IPS-18a (cell line): ENCODE measurements around the gene DYTN.
A peak's percentile ranks its signal among the peaks of the same experiment; 100 is the strongest.

ENCODE experiments used
- H3K27ac ChIP-seq: one replicate; pipeline ENCODE4 v1.5.1; 2013; ENCODE audit warnings: low read length
- H3K27me3 ChIP-seq: one replicate; pipeline ENCODE4 v1.6.1; 2013; ENCODE audit warnings: mild to moderate bottlenecking, low read length; ENCODE audit not compliant: control insufficient read depth, insufficient read depth
- H3K36me3 ChIP-seq: one replicate; pipeline ENCODE4 v1.6.1; 2013; ENCODE audit warnings: low read depth, low read length; ENCODE audit not compliant: control insufficient read depth
- H3K4me1 ChIP-seq: one replicate; pipeline ENCODE4 v1.6.1; 2013; ENCODE audit warnings: low read depth, low read length; ENCODE audit not compliant: control insufficient read depth
- H3K4me3 ChIP-seq: one replicate; pipeline ENCODE4 v1.5.1; 2013; ENCODE audit warnings: low read length
- H3K9ac ChIP-seq: one replicate; pipeline ENCODE4 v1.6.1; 2013; ENCODE audit warnings: mild to moderate bottlenecking, low read length, moderate library complexity
- H3K9me3 ChIP-seq: one replicate; pipeline ENCODE4 v1.6.1; 2013; ENCODE audit warnings: low read depth, low read length; ENCODE audit not compliant: control insufficient read depth

DYTN gene

DNA sequence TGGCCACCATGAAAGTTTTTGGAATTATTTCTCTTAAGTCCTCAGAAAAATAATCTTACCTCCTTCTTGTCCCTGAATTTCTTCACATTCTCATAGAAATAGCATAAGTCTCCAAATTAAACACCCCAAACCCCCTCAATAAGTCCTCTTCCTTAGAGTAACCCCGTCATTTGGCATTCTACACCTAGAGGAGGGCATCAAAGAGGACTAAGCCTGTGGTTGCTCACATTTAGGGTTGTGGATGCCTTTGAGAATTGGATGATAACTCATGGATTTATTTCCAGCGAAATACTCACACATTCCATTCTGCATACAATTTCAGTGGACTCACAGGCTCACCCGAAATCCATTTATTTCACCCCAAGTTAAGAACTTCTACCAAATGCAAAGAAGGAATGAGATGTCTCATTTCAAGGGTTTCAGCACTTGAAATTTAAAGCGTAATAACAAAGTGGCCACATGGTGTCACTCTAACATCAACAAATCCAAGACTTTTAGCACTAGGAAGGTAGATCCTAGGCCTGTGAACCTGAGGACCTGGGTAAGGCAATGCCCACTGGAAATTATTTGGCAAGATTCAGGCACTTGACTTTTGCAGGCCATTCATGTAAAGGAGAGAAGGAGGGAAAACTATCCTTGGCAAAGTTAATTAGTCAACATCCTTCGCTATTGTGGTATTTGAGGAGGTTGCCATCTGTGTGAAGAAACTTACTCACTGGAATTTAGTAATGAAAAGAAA lies 24.6 kb downstream of the DYTN start:
- H3K4me1 ChIP-seq, result no peaks in the 10 kb centered on the region
- H3K36me3 ChIP-seq, result no peaks in the 10 kb centered on the region
- H3K9ac ChIP-seq, result no peak overlapping the region
- no peaks in the 10 kb centered on the region for H3K9me3 ChIP-seq
- H3K27ac ChIP-seq, result no peak overlapping the region
- no peak overlapping the region for H3K4me3 ChIP-seq
- no peaks in the 10 kb centered on the region for H3K27me3 ChIP-seq

DNA sequence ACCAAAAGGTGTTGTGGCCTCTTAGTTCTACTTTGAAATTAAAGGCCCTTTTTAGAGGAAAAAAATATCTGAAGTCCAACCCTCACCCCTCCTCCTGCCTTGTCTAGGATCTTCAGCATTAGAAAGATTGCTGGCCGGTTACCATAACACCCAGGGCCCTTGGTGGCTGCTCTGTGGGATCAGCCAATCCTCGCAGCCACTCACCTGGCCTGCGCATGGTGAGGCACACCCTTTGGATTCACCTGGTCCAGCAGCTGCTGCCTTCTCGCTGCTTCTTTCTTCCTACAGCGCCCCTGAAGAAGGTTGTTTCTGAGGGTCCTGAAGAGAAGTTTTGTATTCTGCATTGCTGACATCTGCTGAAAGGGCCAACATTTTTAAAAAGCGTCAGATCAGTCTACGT lies 25.2 kb downstream of the DYTN start:
- H3K4me1 ChIP-seq, result no peaks in the 10 kb centered on the region
- H3K27me3 ChIP-seq, result no peaks in the 10 kb centered on the region
- no peak overlapping the region for H3K27ac ChIP-seq
- H3K4me3 ChIP-seq, result no peak overlapping the region
- no peaks in the 10 kb centered on the region for H3K9me3 ChIP-seq
- no peaks in the 10 kb centered on the region for H3K36me3 ChIP-seq
- no peak overlapping the region for H3K9ac ChIP-seq

DNA sequence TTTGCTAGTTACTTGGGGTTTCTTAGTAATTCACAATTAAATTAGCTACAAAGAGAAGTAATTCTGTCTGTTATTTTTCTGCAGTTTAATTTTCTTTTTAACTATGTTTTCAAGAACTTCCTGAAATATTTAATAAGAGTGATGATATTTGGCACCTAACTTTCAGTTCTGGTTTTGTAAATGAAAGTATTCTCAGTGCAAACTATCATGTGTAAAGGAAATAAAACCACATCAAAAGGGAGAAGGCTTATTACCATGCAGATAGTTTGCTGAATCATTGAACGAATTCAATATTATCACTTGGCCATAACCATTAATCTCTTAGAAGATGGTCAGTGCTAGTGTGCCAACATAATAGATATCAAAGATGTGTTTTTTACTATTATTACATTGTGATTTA lies 29.2 kb downstream of the DYTN start:
- H3K9me3 ChIP-seq, result no peaks in the 10 kb centered on the region
- no peaks in the 10 kb centered on the region for H3K27me3 ChIP-seq
- no peak overlapping the region for H3K9ac ChIP-seq
- no peak overlapping the region for H3K27ac ChIP-seq
- H3K4me1 ChIP-seq, result no peaks in the 10 kb centered on the region
- no peak overlapping the region for H3K4me3 ChIP-seq
- no peaks in the 10 kb centered on the region for H3K36me3 ChIP-seq

DNA sequence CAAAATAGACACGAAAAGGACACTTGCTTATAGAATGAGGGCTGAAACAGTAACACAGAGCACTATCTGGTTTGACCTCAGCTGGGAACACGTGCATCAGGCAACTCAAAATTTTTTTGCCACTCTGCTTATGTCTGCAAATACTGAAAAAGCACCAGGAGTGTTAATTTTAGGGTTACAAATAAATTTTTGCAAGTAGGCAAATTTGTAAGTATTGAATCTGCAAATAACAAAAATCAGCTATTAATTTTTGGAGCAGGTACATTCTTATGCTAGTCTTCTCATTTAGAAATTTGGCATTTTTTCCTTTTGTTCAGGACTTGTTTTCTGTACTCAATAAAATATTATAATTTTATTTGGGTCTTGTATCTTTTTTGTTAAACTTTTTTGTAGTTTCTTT lies 29.7 kb downstream of the DYTN start:
- H3K4me1 ChIP-seq, result no peaks in the 10 kb centered on the region
- H3K27ac ChIP-seq, result no peak overlapping the region
- no peaks in the 10 kb centered on the region for H3K27me3 ChIP-seq
- H3K9ac ChIP-seq, result no peak overlapping the region
- no peak overlapping the region for H3K4me3 ChIP-seq
- no peaks in the 10 kb centered on the region for H3K9me3 ChIP-seq
- no peaks in the 10 kb centered on the region for H3K36me3 ChIP-seq

DNA sequence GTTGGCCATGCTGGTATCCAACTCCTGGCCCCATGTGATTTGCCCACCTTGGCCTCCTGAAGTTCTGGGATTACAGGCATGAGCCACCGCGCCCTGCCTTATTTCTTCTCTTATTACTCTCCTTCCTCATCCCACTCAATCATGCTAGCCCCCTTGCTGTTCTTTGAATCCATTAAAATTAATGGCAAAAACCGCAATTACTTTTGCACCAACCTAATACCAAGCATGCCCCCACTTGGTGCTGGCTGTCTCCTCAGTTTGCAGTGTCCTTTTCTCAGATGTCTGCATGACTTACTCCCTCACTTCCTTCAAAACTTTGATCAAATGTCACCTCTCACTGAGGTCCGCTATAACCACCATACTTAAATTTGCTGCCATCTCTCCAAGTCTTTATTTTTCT lies 34.6 kb downstream of the DYTN start:
- no peaks in the 10 kb centered on the region for H3K36me3 ChIP-seq
- H3K4me1 ChIP-seq, result no peaks in the 10 kb centered on the region
- no peak overlapping the region for H3K27ac ChIP-seq
- H3K4me3 ChIP-seq, result no peak overlapping the region
- no peak overlapping the region for H3K9ac ChIP-seq
- H3K9me3 ChIP-seq, result no peaks in the 10 kb centered on the region
- H3K27me3 ChIP-seq, result no peaks in the 10 kb centered on the region

DNA sequence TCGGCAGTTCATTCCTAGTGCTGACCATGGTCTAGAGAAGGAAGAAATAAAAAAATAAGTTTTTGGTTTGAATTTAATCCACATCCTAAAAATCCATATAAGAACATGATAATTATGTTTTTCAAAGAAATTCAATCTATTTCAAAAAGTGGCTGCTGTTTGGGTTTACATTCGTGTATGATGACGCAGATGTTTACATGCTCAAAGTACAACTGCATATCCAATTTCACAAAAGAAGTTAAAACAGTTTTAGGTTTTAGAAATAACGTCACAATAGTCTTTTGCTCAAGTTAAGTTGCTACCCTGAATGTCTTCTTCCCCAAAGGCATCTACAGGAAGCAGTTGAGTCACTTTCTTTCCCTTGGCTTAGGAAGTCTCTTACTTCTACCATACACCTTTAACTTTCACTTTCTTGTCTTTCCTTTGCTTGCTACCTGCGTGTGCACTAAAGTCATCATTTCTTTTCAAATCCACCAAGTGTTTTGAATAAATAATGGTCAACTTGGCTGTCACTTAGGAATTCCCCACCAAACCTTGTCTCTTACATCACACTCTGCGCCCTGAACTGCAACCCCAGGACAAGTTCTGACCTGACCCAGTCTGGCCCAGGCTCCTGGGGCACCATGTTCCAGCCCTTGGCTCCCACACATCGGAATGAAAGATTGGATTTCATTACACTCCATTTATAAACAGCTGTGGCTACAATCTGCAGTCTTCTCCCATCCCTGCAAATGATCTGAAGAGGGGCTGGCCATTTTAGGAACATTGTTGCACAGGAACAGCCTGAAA lies 47.5 kb downstream of the DYTN start:
- H3K27ac ChIP-seq, result no peak overlapping the region

DNA sequence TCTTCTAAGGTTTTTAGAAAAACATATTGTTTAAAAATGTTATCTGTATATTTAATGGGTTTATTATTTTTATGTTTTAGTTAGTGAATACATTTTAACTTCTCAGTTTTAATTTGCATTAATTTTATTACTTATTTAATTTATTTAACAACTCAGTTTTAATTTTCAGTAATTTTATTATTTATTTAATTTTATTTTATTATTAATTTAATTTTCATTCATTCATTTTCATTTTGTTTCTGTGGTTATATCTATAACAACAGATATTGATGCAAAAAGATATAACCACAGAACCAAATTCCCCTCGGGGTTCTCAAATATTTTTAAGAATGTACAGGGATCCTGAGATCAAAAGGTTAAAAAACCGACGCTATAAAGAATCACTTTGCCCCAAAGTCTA lies 52.9 kb downstream of the DYTN start:
- H3K9ac ChIP-seq, result no peak overlapping the region
- no peaks in the 10 kb centered on the region for H3K27me3 ChIP-seq
- H3K4me1 ChIP-seq, result no peaks in the 10 kb centered on the region
- H3K9me3 ChIP-seq, result no peaks in the 10 kb centered on the region
- H3K27ac ChIP-seq, result no peak overlapping the region
- no peaks in the 10 kb centered on the region for H3K36me3 ChIP-seq
- no peak overlapping the region for H3K4me3 ChIP-seq

More for the DNA sequence above, 47.5 kb downstream of the DYTN start:
- no peak overlapping the region for H3K9ac ChIP-seq
- H3K36me3 ChIP-seq, result no peaks in the 10 kb centered on the region
- H3K9me3 ChIP-seq, result no peaks in the 10 kb centered on the region
- no peaks in the 10 kb centered on the region for H3K4me1 ChIP-seq
- no peak overlapping the region for H3K4me3 ChIP-seq
- no peaks in the 10 kb centered on the region for H3K27me3 ChIP-seq

DNA sequence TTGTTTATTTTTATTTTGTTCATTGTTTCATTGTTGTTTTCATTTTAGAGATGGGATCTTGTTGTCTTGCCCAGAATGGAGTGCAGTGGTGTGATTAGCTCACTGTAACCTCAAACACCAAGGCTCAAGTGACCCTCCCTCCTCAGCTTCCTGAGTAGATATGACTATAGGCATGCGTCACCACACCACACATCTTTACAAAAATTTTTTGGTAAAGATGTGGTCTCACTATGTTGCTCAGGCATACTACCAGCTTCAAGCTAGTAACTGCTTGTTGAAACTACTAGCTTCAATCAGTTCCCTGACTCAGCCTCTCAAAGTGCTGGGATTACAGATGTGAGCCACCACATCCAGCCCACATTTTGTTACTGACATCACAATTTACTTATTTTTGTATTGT lies 61.1 kb downstream of the DYTN start:
- Histone ChIP-seq H3K9me3 (no peaks in the 10 kb centered on the region), H3K27me3 (no peaks in the 10 kb centered on the region), H3K4me1 (no peaks in the 10 kb centered on the region), H3K27ac (no peak overlapping the region), H3K36me3 (no peaks in the 10 kb centered on the region), H3K9ac (no peak overlapping the region), H3K4me3 (no peak overlapping the region)

DNA sequence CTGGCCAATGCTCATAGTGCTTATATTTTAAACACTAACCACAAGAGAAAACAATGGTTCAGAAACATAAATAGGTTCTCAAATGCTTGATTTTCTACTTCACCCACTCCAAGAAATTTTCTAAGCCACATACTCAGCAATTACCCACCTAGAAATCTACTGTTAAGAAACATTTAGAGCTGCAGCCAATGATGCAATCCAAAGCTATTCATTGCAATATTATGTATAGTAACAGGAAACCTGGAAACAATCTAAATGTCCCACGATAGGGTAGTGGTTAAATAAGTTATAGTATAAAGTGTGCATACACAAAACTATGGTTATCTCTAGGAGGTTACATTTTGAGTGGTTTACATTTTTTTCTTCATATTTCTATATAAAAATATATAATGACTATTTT lies 70.2 kb downstream of the DYTN start:
- H3K4me3 ChIP-seq, result no peak overlapping the region
- H3K4me1 ChIP-seq, result no peaks in the 10 kb centered on the region
- no peaks in the 10 kb centered on the region for H3K36me3 ChIP-seq
- H3K9ac ChIP-seq, result no peak overlapping the region
- peaks cover 14% of the 10 kb centered on the region for H3K27me3 ChIP-seq
- no peak overlapping the region for H3K27ac ChIP-seq
- no peaks in the 10 kb centered on the region for H3K9me3 ChIP-seq

DNA sequence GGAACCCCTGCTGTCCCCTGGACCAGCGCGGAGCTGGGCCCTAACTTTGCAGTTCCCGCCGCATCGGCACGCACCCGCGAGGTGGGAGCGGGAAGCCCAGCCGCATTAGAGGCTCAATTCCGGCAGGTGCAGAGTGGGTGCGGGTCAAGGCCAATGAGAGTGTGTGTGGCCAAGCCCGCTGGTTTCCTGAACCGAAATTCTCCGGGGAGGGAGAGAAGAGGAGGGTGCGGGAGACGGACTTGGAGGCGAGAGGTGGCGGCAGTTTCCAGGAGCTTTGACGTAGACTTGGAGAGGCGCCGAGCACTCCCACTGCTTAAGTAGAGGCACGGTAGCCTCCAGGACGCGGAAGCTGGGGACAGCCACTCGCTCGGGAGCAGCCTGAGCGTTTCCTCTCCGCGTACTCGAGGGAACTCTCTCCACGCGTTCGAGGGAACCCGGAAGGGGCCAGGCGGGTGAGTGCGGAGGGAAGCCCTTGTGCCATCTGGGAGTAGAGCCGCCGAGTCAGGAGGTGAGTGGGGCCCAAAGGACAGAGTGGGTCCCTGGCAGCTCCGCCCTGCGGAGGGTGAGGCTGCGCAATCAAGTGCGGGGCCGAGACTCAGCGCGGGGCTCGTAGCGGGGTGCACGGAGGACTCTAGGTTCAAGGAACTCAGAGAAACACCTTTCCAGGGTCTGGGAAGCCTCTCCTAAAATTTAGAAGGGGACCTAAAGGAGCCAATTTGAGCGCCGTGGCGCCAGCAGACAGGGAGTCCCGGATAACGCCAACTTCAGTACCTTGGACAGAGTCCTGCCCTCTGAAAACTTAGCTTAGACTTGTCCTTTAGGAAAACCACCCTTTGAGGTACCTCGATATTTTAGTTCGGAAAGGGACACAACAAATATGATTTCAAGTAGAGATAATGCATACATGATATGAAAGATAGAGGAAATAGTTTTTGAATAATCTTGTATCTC lies 75.8 kb downstream of the DYTN start, which contains the start of gene FAM237A:
Gene FAM237A, plus strand, starts transcription at position 413 of the 951 bp plus-strand sequence. CDS start 1,750 bp downstream, outside the sequence.
- Histone ChIP-seq H3K9me3 (no peaks in the 10 kb centered on the region), H3K27ac (no peak within 1 kb of the TSS), H3K4me3 (peak within 1 kb of the TSS; percentile 78), H3K36me3 (no peaks in the 10 kb centered on the region), H3K9ac (no peak within 1 kb of the TSS), H3K27me3 (peaks cover 59% of the 10 kb centered on the region), H3K4me1 (peaks cover 3% of the 10 kb centered on the region)

DNA sequence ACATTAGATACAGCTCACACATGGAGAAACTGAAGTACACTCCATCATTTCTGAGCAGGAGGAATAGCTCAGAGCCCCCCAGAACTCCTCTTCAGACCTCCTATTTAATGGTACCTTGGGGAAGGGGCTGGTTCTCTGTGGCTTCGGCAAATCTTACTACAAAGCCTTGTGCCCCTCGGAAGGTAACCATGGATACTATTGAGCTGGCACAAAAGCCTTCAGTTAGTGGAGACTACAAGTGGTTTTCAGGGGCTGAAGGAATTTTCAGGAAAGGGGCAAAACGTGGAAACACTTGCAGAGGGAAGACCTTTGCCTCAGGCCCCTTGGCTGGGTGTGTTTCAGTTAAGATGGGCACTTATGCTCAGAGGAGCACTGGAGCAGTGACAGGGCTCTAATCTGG lies 77.0 kb downstream of the DYTN start:
- no peaks in the 10 kb centered on the region for H3K36me3 ChIP-seq
- peak overlapping the region; percentile 78 for H3K4me3 ChIP-seq
- H3K27ac ChIP-seq, result no peak overlapping the region
- H3K4me1 ChIP-seq, result peaks cover 3% of the 10 kb centered on the region
- H3K9me3 ChIP-seq, result no peaks in the 10 kb centered on the region
- peaks cover 59% of the 10 kb centered on the region for H3K27me3 ChIP-seq
- no peak overlapping the region for H3K9ac ChIP-seq
